ENCODE results near the gene UVRAG.
A peak's percentile ranks its signal among the peaks of the same experiment; 100 is the strongest.

The UVRAG gene

GRCh38 chr11:75996523-75997442, 181.8 kb downstream of the UVRAG start:
- DNase-seq (ENCODE audit: insufficient read length, low spot score) (peak; percentile 14), FAIRE-seq (no peak)

- FAIRE-seq = no peak
- no peak for DNase-seq (ENCODE audit: insufficient read length, low spot score)
Observed at GRCh38 chr11:76004400-76004799, 189.4 kb downstream of the UVRAG start.

- FAIRE-seq (peak; percentile 20), DNase-seq (ENCODE audit: insufficient read length, low spot score) (peak; percentile 49)
Observed at GRCh38 chr11:76005756-76006155, 190.7 kb downstream of the UVRAG start.

GRCh38 chr11:76007166-76007565, 192.2 kb downstream of the UVRAG start:
- DNase-seq (ENCODE audit: insufficient read length, low spot score) = no peak

GRCh38 chr11:76008474-76008873, 193.5 kb downstream of the UVRAG start:
- no peak for FAIRE-seq
- DNase-seq (ENCODE audit: insufficient read length, low spot score) = no peak

More at GRCh38 chr11:76007166-76007565, 192.2 kb downstream of the UVRAG start:
- no peak for FAIRE-seq

GRCh38 chr11:76010051-76010450, 195.0 kb downstream of the UVRAG start:
- FAIRE-seq = no peak
- no peak for DNase-seq (ENCODE audit: insufficient read length, low spot score)

GRCh38 chr11:76013526-76013925, 198.5 kb downstream of the UVRAG start:
- no peak for FAIRE-seq
- DNase-seq (ENCODE audit: insufficient read length, low spot score) = no peak

GRCh38 chr11:76023236-76024068, 208.4 kb downstream of the UVRAG start:
- no peak for FAIRE-seq

GRCh38 chr11:76025068-76025467, 210.1 kb downstream of the UVRAG start:
- FAIRE-seq = peak; percentile 48

More at GRCh38 chr11:76023236-76024068, 208.4 kb downstream of the UVRAG start:
- no peak for DNase-seq (ENCODE audit: insufficient read length, low spot score)

GRCh38 chr11:76025817-76026216, 210.8 kb downstream of the UVRAG start:
- no peak for FAIRE-seq
- no peak for DNase-seq (ENCODE audit: insufficient read length, low spot score)

More at GRCh38 chr11:76025068-76025467, 210.1 kb downstream of the UVRAG start:
- peak; percentile 28 for DNase-seq (ENCODE audit: insufficient read length, low spot score)

- no peak for DNase-seq (ENCODE audit: insufficient read length, low spot score)
- FAIRE-seq = no peak
Observed at GRCh38 chr11:76026281-76026680, 211.3 kb downstream of the UVRAG start.

GRCh38 chr11:76026862-76027261, 211.9 kb downstream of the UVRAG start:
- no peak for FAIRE-seq
- DNase-seq (ENCODE audit: insufficient read length, low spot score) = no peak

GRCh38 chr11:76030286-76030685, 215.3 kb downstream of the UVRAG start:
- no peak for FAIRE-seq
- no peak for DNase-seq (ENCODE audit: insufficient read length, low spot score)

GRCh38 chr11:76030968-76031590, 216.1 kb downstream of the UVRAG start:
- no peak for FAIRE-seq

GRCh38 chr11:76033699-76034098, 218.7 kb downstream of the UVRAG start:
- no peak for FAIRE-seq
- no peak for DNase-seq (ENCODE audit: insufficient read length, low spot score)

More at GRCh38 chr11:76030968-76031590, 216.1 kb downstream of the UVRAG start:
- no peak for DNase-seq (ENCODE audit: insufficient read length, low spot score)

GRCh38 chr11:76035020-76035419, 220.0 kb downstream of the UVRAG start:
- DNase-seq (ENCODE audit: insufficient read length, low spot score) = no peak
- FAIRE-seq = no peak

- DNase-seq (ENCODE audit: insufficient read length, low spot score) (no peak), FAIRE-seq (no peak)
Observed at GRCh38 chr11:76038608-76039007, 223.6 kb downstream of the UVRAG start.

- peak; percentile 73 for FAIRE-seq
- DNase-seq (ENCODE audit: insufficient read length, low spot score) = no peak
Observed at GRCh38 chr11:76041208-76041607, 226.2 kb downstream of the UVRAG start.

- no peak for FAIRE-seq
- no peak for DNase-seq (ENCODE audit: insufficient read length, low spot score)
Observed at GRCh38 chr11:76044750-76045320, 229.8 kb downstream of the UVRAG start.

- FAIRE-seq (no peak), DNase-seq (ENCODE audit: insufficient read length, low spot score) (no peak)
Observed at GRCh38 chr11:76047231-76047630, 232.2 kb downstream of the UVRAG start.

Data from HTR-8/SVneo (cell line).